NB4 (cell line): ENCODE data around the gene CCDC51.
A peak's percentile ranks its signal among the peaks of the same experiment; 100 is the strongest.

Experiments
- CTCF ChIP-seq: IDR thresholded peaks from one replicate; pipeline ENCODE4 v1.5.1; 2012; ENCODE audit warnings: low read depth, low read length
- MYC ChIP-seq: IDR thresholded peaks from 2 replicates; pipeline ENCODE4 v1.6.1; 2011; ENCODE audit warnings: low read depth, low read length

GRCh38 chr3:48435774-48436476 is 4.0 kb downstream of the CCDC51 start:
- TF ChIP-seq CTCF (peak; percentile 99), MYC (peak; percentile 38; the same call in 1 of the 2 replicates)
